HG03439 (cell line): ENCODE data around the gene KDM1A.
"Not testable (repeated sequence)": the region's sequence is repeated elsewhere in the genome, so short reads cannot be mapped to it uniquely, and the experiment has no call there.

Experiments
- ATAC-seq: cut with Tn5 transposase; IDR thresholded peaks from one replicate; pipeline ENCODE4 v1.9.1; 2021; ENCODE audit warnings: mild to moderate bottlenecking, moderate library complexity; ENCODE audit not compliant: unreplicated experiment

KDM1A gene

DNA sequence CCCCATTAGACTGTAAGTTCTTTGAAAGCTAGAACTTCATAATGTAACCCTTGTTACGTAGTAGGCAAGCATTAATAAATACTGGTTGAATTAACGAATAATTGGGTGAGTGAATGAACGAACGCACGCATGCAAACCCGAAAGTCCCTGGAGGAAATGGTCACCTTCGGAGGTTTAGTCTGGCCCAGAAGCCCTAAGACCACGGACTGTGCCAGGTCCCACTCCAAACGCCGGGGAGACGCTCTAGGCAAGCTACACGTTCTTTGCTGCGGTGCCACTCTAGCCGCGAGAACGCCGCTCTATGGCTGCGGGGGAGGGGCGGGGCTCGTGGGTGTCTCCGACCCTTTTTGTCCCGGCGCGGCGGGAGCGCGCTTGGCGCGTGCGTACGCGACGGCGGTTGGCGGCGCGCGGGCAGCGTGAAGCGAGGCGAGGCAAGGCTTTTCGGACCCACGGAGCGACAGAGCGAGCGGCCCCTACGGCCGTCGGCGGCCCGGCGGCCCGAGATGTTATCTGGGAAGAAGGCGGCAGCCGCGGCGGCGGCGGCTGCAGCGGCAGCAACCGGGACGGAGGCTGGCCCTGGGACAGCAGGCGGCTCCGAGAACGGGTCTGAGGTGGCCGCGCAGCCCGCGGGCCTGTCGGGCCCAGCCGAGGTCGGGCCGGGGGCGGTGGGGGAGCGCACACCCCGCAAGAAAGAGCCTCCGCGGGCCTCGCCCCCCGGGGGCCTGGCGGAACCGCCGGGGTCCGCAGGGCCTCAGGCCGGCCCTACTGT is at the start of gene KDM1A:
Gene KDM1A (plus strand): TSS at position 375 of the 769 bp plus-strand sequence. CDS start 129 bp downstream, at position 504.
- peak; percentile 94 for ATAC-seq

GRCh38 chr1:22970096-22970495 is 49.2 kb upstream of the KDM1A start:
- ATAC-seq, result no peak

DNA sequence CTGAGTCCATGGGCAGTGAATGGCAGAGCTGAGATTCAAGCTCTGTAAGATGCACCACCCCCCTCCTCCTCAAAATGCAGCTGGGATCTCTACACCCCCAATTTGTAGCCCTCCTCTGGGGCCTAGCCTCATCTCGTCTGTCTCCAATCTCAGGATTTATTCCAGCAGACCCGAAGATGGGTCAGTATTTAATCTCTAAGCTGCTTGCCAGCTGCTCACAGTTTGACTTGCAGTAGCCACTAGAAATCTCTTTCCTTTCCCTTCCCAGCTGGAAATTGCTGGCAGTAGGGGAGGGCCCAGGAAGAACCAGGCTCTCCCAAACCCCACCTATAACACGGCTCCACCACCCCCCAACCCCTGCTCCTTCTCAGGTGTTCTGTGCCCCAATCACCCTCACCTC is 48.1 kb upstream of the KDM1A start:
- no peak for ATAC-seq

DNA sequence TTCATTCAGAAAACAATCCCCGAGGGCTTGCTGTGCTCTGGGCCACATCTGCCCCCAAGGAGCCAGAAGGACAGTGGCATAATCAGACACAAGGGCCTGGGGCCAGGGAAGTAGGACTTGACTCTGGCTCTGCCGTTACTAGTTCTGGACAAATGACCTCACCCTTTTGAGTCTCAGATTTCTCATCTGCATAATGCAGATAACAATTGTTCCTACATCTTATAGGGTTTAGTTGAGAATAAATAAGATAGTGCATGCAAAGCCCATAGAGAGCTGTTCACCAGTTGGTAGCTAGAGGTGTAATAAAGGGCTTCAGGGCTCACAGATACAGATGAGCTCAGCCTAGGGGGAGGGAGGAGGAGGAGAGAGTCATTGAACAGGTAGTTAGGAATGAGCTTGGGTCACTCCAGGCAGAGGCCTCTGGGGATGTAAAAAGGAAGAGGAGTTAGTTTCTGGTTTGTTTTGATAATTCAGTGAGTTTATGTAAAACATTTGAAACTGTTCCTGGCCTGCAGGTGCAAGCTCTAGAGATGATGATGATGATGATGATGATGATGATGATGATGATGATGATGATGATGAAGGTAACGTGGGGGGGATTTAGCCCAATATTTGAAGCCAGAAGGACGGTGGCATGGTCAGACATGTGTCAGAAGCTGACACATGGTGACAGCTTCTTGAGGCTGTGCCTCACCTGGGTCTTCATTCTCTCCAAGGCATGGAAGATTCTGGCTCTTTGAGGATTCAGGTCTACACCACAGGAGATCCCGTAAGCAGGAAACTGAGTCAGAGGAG is 47.5 kb upstream of the KDM1A start:
- no peak for ATAC-seq

- no peak for ATAC-seq
Observed at GRCh38 chr1:22972760-22973159, 46.5 kb upstream of the KDM1A start, which contains the start of gene LACTBL1. LACTBL1 (minus strand) TSS chr1:22972866; CDS start chr1:22972316, 550 bp downstream.

- ATAC-seq, result no peak
Observed at GRCh38 chr1:22975694-22976093, 43.6 kb upstream of the KDM1A start.

GRCh38 chr1:22976127-22976460 is 43.2 kb upstream of the KDM1A start:
- no peak for ATAC-seq

DNA sequence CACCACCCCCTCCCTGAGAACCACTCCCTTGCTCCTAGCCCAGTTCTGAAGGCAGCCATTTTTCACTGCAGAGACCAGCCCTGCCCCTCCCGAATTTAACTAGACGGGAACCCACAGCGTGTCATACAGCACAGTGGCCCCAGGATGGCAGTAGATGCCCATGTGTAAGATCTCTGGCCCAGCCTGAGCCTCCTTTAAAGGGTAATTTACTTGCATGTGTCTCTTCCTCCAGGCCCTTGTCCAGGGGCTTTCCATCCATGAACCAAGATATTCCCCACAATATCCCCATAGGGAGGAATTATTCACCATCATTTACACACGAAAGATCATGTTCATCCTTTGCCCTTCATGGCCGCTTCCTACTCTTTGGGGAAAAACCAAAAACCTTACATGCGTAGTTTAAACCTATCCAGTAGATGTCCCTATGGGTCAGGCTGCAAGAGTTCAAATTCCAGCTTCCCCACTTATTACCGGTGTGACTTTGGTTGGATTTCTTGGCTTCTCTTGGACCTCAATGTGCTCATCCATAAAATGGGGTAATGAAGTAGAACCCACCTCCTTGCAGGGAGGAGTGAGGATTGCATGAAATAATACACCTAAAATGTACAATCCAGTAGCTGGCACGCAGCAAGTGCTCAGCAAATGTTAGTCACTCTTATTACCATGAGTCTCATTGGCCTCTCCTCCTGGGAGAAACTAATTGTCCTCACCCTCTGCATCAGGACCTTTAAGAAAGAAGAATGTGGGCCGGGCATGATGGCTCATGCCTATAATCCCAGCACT is 42.6 kb upstream of the KDM1A start:
- ATAC-seq, result peak; percentile 79

- ATAC-seq, result no peak
Observed at GRCh38 chr1:22978299-22978698, 41.0 kb upstream of the KDM1A start.

DNA sequence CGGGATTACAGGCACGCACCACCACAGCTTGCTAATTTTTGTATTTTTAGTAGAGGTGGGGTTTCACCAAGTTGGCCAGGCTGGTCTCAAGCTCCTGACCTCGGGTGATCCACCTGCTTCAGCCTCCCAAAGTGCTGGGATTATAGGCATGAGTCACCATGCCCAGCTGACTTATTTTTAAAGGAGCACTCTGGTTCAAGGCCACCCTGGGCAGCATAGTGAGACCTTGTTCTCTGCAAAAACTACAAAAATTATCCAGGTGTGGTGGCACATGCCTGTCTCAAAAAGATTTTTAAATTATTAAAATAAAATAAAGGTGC is 38.8 kb upstream of the KDM1A start:
- not testable (repeated sequence) for ATAC-seq

DNA sequence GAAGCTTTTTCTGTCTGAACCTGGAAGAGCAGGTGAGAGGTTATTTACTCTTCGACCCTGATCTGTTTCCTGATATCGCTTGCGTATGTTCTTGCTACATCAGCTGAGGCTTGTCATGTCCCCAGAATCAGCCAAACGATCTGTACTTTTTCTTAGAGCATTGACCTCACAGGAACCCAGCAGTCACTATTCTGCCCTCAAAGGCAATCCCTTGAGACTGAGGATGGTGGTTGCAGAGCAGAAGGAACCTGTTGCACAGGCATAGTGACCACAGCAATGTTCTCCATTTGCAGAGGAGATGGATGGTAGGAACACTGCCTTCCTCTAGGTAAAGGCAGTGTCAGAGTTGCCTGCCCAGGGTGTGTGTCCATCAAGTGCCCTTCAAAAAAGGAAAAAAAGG is 35.3 kb upstream of the KDM1A start:
- ATAC-seq, result no peak

DNA sequence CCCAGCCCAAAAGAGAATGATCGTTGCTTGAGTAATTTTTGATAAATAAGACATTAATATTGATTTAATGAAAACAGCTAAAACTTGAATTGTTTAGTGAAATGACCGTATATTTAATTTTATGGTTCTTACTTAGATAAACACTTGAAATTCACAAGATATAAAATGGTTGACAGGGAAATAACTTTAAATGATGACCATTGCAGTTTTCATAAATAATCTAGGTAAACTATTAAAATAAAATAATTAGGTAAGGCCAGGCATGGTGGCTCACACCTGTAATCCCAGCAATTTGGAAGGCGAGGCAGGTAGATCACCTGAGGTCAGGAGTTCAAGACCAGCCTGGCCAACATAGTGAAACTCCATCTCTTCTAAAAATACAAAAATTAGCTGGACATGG is 26.9 kb upstream of the KDM1A start:
- ATAC-seq, result not testable (repeated sequence)

DNA sequence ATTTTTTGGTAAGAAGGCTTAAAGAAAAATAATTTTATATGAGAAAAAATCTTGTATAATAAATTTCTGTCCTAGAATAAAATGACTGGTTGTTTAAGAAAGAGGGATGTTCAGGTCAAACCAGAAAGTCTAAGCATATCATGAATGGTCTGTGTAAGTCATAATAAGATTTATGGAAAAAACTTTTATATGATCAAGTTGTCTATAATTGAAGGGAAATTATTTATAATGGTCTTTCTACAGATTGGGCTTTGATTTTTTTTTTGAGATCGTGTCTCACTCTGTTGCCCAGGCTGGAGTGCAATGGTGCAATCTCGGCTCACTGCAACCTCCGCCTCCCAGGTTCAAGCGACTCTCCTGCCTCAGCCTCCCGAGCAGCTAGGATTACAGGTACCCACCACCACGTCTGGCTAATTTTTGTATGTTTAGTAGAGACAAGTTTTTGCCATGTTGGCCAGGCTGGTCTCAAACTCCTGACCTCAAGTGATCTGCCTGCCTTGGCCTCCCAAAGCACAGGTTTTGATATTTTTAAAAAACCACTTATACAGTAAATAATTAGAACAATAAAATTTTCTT is 26.0 kb upstream of the KDM1A start:
- ATAC-seq, result not testable (repeated sequence)

GRCh38 chr1:22995774-22996173 is 23.5 kb upstream of the KDM1A start:
- ATAC-seq, result no peak

DNA sequence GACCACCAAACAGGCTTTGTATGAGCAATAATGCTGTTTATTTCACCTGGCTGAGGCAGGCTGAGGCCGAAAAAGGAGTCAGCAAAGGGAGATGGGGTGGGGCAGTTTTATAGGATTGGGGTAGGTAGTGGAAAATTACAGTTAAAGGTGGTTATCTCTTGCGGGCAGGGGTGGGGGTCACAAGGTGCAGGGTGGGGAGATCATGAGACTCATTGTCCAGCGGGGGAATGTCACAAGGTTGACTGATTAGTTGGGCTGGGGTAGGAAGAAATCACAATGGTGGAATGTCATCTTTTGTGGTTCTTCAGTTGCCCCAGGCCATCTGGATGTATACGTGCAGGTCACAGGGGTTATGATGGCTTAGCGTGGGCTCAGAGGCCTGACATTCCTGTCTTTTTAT is 21.7 kb upstream of the KDM1A start:
- ATAC-seq, result not testable (repeated sequence)

- not testable (repeated sequence) for ATAC-seq
Observed at GRCh38 chr1:23000133-23000532, 19.1 kb upstream of the KDM1A start.

- not testable (repeated sequence) for ATAC-seq
Observed at GRCh38 chr1:23002218-23002617, 17.1 kb upstream of the KDM1A start.

- no peak for ATAC-seq
Observed at GRCh38 chr1:23004112-23004511, 15.2 kb upstream of the KDM1A start.

- ATAC-seq, result not testable (repeated sequence)
Observed at GRCh38 chr1:23004769-23005168, 14.5 kb upstream of the KDM1A start.

- ATAC-seq, result no peak
Observed at GRCh38 chr1:23007106-23007505, 12.2 kb upstream of the KDM1A start.

DNA sequence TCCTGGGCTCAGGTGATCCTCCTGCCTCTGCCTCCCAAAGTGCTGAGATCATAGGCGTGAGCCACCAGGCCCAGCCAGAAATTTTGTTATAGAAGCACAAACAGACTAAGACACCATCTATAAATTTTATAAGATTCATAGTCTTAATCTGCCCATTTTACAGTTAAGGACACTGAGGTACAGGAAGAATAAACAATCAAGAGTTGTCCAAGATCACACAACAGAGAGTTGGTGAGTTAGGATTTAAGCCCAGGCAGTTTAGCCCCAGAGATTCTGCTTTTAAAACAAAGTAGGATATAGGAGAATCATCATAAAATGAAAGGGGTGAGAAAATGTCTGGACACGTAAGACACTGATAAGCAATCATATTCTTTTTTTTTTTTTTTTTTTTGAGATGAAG is 10.4 kb upstream of the KDM1A start:
- no peak for ATAC-seq
